ENCODE measurements around the gene INPP5D. TPM values are rescaled to one million over a fixed set of nuclear protein-coding genes. Genes with fewer than 3 reads are reported as not detected.

Gene INPP5D
- total and polyA plus RNA-seq, 2 of the 8 experiments (the other 6 are each of a cell fraction or from before 2014, with no cell fraction given): 4.5 to 7.1 TPM

GRCh38 chr2:233011702-233012131 is 48.4 kb upstream of the INPP5D start:
- H3K4me1 ChIP-seq (replicated peaks in 1 of 4; ENCODE audit: control insufficient read depth in 3 of 4, insufficient read depth in 4 of 4, low read length in 3 of 4): no peaks in the 10 kb centered on the region
- no peak for TF ChIP-seq SUZ12 (IDR thresholded peaks at IDR 0.05; ENCODE audit: low read length)
- TF ChIP-seq, protein P1, sequence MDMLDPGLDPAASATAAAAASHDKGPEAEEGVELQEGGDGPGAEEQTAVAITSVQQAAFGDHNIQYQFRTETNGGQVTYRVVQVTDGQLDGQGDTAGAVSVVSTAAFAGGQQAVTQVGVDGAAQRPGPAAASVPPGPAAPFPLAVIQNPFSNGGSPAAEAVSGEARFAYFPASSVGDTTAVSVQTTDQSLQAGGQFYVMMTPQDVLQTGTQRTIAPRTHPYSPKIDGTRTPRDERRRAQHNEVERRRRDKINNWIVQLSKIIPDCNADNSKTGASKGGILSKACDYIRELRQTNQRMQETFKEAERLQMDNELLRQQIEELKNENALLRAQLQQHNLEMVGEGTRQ (IDR thresholded peaks at IDR 0.05; ENCODE audit: low read length): no peak
- TF ChIP-seq, protein P2, sequence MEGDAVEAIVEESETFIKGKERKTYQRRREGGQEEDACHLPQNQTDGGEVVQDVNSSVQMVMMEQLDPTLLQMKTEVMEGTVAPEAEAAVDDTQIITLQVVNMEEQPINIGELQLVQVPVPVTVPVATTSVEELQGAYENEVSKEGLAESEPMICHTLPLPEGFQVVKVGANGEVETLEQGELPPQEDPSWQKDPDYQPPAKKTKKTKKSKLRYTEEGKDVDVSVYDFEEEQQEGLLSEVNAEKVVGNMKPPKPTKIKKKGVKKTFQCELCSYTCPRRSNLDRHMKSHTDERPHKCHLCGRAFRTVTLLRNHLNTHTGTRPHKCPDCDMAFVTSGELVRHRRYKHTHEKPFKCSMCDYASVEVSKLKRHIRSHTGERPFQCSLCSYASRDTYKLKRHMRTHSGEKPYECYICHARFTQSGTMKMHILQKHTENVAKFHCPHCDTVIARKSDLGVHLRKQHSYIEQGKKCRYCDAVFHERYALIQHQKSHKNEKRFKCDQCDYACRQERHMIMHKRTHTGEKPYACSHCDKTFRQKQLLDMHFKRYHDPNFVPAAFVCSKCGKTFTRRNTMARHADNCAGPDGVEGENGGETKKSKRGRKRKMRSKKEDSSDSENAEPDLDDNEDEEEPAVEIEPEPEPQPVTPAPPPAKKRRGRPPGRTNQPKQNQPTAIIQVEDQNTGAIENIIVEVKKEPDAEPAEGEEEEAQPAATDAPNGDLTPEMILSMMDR (IDR thresholded peaks at IDR 0.05; ENCODE audit: control extremely low read depth in 1 of 3, insufficient read depth in 1 of 3, low read depth in 1 of 3, low read length in 3 of 3): no peak
- TF ChIP-seq YY1 (IDR thresholded peaks at IDR 0.05; ENCODE audit: low read depth, low read length): no peak
- no peak for TF ChIP-seq CREB1 (IDR thresholded peaks at IDR 0.05)
- TF ChIP-seq MAX (IDR thresholded peaks at IDR 0.05): no peak
- TF ChIP-seq BACH1 (IDR thresholded peaks at IDR 0.05; ENCODE audit: low read length): no peak
- no peak for TF ChIP-seq RFX5 (IDR thresholded peaks at IDR 0.05; ENCODE audit: borderline replicate concordance, low read depth, low read length)
- TF ChIP-seq GTF2F1 (IDR thresholded peaks at IDR 0.05; ENCODE audit: borderline replicate concordance, low read depth, low read length): no peak
- TF ChIP-seq E2F6 (IDR thresholded peaks at IDR 0.05): no peak

More at GRCh38 chr2:233011702-233012131, 48.4 kb upstream of the INPP5D start:
- Histone ChIP-seq H4K8ac (ENCODE audit: extremely low read depth, insufficient read depth, low read length) (no peak overlapping the region), H3K23ac (ENCODE audit: insufficient read length) (no peak overlapping the region), H2BK12ac (ENCODE audit: low read depth, low read length) (no peak overlapping the region), H3K4me3 (ENCODE audit: extremely low read depth in 1 of 4, insufficient read depth in 2 of 4, low read depth in 3 of 4, low read length in 4 of 4) (no peak overlapping the region), H4K5ac (ENCODE audit: insufficient read length, low read depth, low read length) (no peak overlapping the region), H2BK5ac (ENCODE audit: low read depth, low read length) (no peak overlapping the region), H3K14ac (ENCODE audit: insufficient read length) (no peak overlapping the region), H2AFZ (ENCODE audit: low read length) (no peak overlapping the region), H3K27me3 (replicated peaks in 1 of 4; ENCODE audit: control insufficient read depth in 3 of 4, extremely low read depth in 1 of 4, insufficient read depth in 3 of 4, low read length in 3 of 4) (no peaks in the 10 kb centered on the region), H3K9me3 (ENCODE audit: insufficient read depth in 2 of 2, low read depth in 1 of 2, low read length in 1 of 2) (no peaks in the 10 kb centered on the region), H3K79me1 (ENCODE audit: low read depth, low read length) (no peaks in the 10 kb centered on the region), H2AK5ac (ENCODE audit: low read depth, low read length) (no peak overlapping the region), H3K36me3 (ENCODE audit: control insufficient read depth in 2 of 4, insufficient read depth in 4 of 4, low read length in 3 of 4) (no peaks in the 10 kb centered on the region), H2BK120ac (replicated peaks; ENCODE audit: low read depth, low read length) (no peak overlapping the region), H2BK20ac (ENCODE audit: low read length) (no peak overlapping the region), H3K4ac (replicated peaks; ENCODE audit: insufficient read length, low read depth, low read length) (no peak overlapping the region), H3K27ac (ENCODE audit: low read depth, low read length) (no peak overlapping the region), H3K23me2 (ENCODE audit: low read depth, low read length) (peaks cover 10% of the 10 kb centered on the region; the same call in 1 of the 2 replicates), H3K9ac (replicated peaks in 1 of 4; ENCODE audit: extremely low read depth in 1 of 4, low read depth in 3 of 4, low read length in 3 of 4) (no peak overlapping the region), H3K18ac (ENCODE audit: extremely low read depth, low read length) (no peak overlapping the region), H4K91ac (replicated peaks; ENCODE audit: insufficient read length, low read length) (no peak overlapping the region), H3K79me2 (ENCODE audit: control insufficient read depth in 1 of 2, insufficient read depth in 2 of 2, low read length in 2 of 2) (no peaks in the 10 kb centered on the region), H2BK15ac (ENCODE audit: low read length) (no peak overlapping the region), H3K56ac (replicated peaks; ENCODE audit: insufficient read length, low read depth, low read length) (no peak overlapping the region), H3K4me2 (ENCODE audit: insufficient read depth in 1 of 2, low read depth in 2 of 2, low read length in 2 of 2) (no peak overlapping the region), H4K20me1 (replicated peaks in 1 of 2; ENCODE audit: control insufficient read depth in 1 of 2, insufficient read depth in 2 of 2, low read length in 2 of 2) (no peaks in the 10 kb centered on the region)
- no peak for FAIRE-seq
- no peak for DNase-seq (ENCODE audit: low read depth in 1 of 2, low spot score in 2 of 2)
- ChIA-PET POLR2A (ENCODE audit: partially characterized antibody) (interaction anchor here (1.1 kb wide), 1 partner anchor 37 kb away, joined by 3 read pairs; no protein-coding TSS in a partner anchor), CTCF (ENCODE audit: partially characterized antibody) (interaction anchor here (0.6 to 2.9 kb wide), 3 partner anchors 14 to 240 kb away, joined by 3 to 10 read pairs (median 3); partner anchors contain the start of gene ATG16L1)
- WGBS, 2 experiments (ENCODE audit: extremely low coverage in 1 of 2, insufficient coverage in 1 of 2, insufficient read length in 1 of 2, insufficient replicate concordance in 2 of 2, low coverage in 1 of 2, low lambda C conversion rate in 2 of 2, missing lambda C conversion rate in 1 of 2): 50% methylated on average over 1 of the region's 1 CpG; no CpG with 5 or more reads in 1 of the 2 experiments

All from H1 (cell line).